HCT116 (cell line): ENCODE data around the gene CALN1.

Experiments used
- CEBPB ChIP-seq: IDR thresholded peaks from 2 replicates; pipeline ENCODE4 v1.6.1; 2012; ENCODE audit warnings: low read depth
- EZH2 ChIP-seq: fragments of 200-600 bp; sonication (generic); IDR thresholded peaks from 2 replicates; pipeline ENCODE4 v1.6.1; 2017; ENCODE audit warnings: antibody characterized with exemption, mixed run types
- FOSL1 ChIP-seq: IDR thresholded peaks from 2 replicates; pipeline ENCODE4 v1.6.1; 2012; ENCODE audit warnings: low read depth
- JUND ChIP-seq: IDR thresholded peaks from 2 replicates; pipeline ENCODE4 v1.6.1; 2012
- POLR2A ChIP-seq: IDR thresholded peaks from 2 replicates; pipeline ENCODE4 v1.7.0; 2011; ENCODE audit warnings: borderline replicate concordance; ENCODE audit not compliant: insufficient read depth, insufficient read length; ENCODE audit errors: extremely low read depth
- POLR2AphosphoS5 ChIP-seq: IDR thresholded peaks from 2 replicates; pipeline ENCODE4 v1.6.1; 2011; ENCODE audit warnings: mild to moderate bottlenecking, low read depth, low read length, moderate library complexity
- SIN3A ChIP-seq: IDR thresholded peaks from 2 replicates; pipeline ENCODE4 v1.6.1; 2012; ENCODE audit warnings: low read depth
- ZBTB33 ChIP-seq: IDR thresholded peaks from 2 replicates; pipeline ENCODE4 v1.6.1; 2011; ENCODE audit warnings: mild to moderate bottlenecking, low read length, moderate library complexity; ENCODE audit not compliant: insufficient replicate concordance; ENCODE audit errors: extremely low read depth
- ZNF274 ChIP-seq: fragments of 200-500 bp; sonication (Bioruptor generic); IDR thresholded peaks from 2 replicates; pipeline ENCODE4 v1.6.1; 2014; ENCODE audit warnings: mild to moderate bottlenecking, low read depth, low read length, inconsistent platforms
- TF ChIP-seq, protein P1 (sequence below), 3 experiments: fragments of 200-600 bp in 1 of 3; sonication (generic) in 1 of 3; IDR thresholded peaks in 2 of 3; conservative IDR thresholded peaks in 1 of 3; 2 replicates each; pipeline ENCODE4 v1.5.1; 2012 to 2017; ENCODE audit warnings: low read depth in 2 of 3, low read length in 2 of 3, antibody characterized with exemption in 1 of 3, borderline replicate concordance in 1 of 3, control low read depth in 1 of 3, mild to moderate bottlenecking in 1 of 3, mixed read lengths in 1 of 3, mixed run types in 1 of 3, moderate library complexity in 1 of 3; ENCODE audit not compliant: insufficient read depth in 1 of 3

DNA sequence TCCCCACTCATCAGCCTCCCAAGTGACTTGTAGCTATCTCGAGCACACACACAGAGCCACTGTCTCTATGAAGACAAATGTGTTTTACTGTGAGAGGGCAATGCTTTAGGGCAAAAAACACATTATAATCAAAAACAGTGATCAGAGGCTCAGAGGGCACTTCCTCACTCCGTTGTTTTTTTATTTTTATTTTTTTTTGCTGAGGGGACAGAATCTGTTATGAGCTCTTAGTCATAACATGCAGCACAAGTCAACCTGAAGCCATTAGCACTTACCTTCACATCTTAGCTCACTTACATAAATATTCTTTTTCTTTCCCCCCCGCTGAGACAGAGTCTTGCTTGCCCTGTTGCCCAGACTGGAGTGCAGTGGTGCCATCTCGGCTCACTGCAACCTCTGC lies 157.7 kb downstream of the CALN1 start:
- TF ChIP-seq, protein P1, sequence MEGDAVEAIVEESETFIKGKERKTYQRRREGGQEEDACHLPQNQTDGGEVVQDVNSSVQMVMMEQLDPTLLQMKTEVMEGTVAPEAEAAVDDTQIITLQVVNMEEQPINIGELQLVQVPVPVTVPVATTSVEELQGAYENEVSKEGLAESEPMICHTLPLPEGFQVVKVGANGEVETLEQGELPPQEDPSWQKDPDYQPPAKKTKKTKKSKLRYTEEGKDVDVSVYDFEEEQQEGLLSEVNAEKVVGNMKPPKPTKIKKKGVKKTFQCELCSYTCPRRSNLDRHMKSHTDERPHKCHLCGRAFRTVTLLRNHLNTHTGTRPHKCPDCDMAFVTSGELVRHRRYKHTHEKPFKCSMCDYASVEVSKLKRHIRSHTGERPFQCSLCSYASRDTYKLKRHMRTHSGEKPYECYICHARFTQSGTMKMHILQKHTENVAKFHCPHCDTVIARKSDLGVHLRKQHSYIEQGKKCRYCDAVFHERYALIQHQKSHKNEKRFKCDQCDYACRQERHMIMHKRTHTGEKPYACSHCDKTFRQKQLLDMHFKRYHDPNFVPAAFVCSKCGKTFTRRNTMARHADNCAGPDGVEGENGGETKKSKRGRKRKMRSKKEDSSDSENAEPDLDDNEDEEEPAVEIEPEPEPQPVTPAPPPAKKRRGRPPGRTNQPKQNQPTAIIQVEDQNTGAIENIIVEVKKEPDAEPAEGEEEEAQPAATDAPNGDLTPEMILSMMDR (IDR thresholded peaks at IDR 0.05 in 2 of 3, conservative IDR thresholded peaks at IDR 0.05 in 1 of 3; ENCODE audit: borderline replicate concordance in 1 of 3, insufficient read depth in 1 of 3, low read depth in 2 of 3, low read length in 2 of 3), result no peak
- TF ChIP-seq POLR2A (no peak), JUND (no peak), FOSL1 (no peak), POLR2AphosphoS5 (no peak), SIN3A (no peak), EZH2 (no peak), CEBPB (no peak), ZBTB33 (no peak), ZNF274 (no peak)
